Measurements from ENCODE around the gene EDDM3A.
A peak's percentile ranks its signal among the peaks of the same experiment; 100 is the strongest.
"Not testable (repeated sequence)": the region's sequence is repeated elsewhere in the genome, so short reads cannot be mapped to it uniquely, and the experiment has no call there.

Gene EDDM3A

GRCh38 chr14:20733684-20734429 is 11.8 kb upstream of the EDDM3A start:
- DNase-seq: no peak

- no peak for DNase-seq
These were observed 11.3 kb upstream of the EDDM3A start for GRCh38 chr14:20734430-20734806.

- DNase-seq: not testable (repeated sequence)
These were observed 7.4 kb upstream of the EDDM3A start for GRCh38 chr14:20738292-20738691.

GRCh38 chr14:20742132-20742531 is 3.6 kb upstream of the EDDM3A start:
- no peak for DNase-seq

- no peak for DNase-seq
These were observed 2.1 kb upstream of the EDDM3A start for GRCh38 chr14:20743556-20743955.

- DNase-seq: no peak
These were observed 879 bp downstream of the EDDM3A start for GRCh38 chr14:20746566-20746965.

GRCh38 chr14:20748439-20748838 is 2.8 kb downstream of the EDDM3A start:
- no peak for DNase-seq

- no peak for DNase-seq
These were observed 4.5 kb downstream of the EDDM3A start for GRCh38 chr14:20750194-20750593.

GRCh38 chr14:20751963-20752562 is 6.4 kb downstream of the EDDM3A start:
- DNase-seq: no peak

- no peak for DNase-seq
These were observed 8.6 kb downstream of the EDDM3A start for GRCh38 chr14:20754308-20754707.

GRCh38 chr14:20755037-20755436 is 9.3 kb downstream of the EDDM3A start:
- no peak for DNase-seq

- DNase-seq: peak; percentile 14
These were observed 12.3 kb downstream of the EDDM3A start for GRCh38 chr14:20757965-20758364.

GRCh38 chr14:20759465-20759864 is 13.8 kb downstream of the EDDM3A start:
- not testable (repeated sequence) for DNase-seq

GRCh38 chr14:20760950-20761349 is 15.3 kb downstream of the EDDM3A start:
- DNase-seq: no peak

- no peak for DNase-seq
These were observed 22.9 kb downstream of the EDDM3A start for GRCh38 chr14:20768593-20768892.

- DNase-seq: no peak
These were observed 23.7 kb downstream of the EDDM3A start for GRCh38 chr14:20769421-20769820.

- no peak for DNase-seq
These were observed 27.0 kb downstream of the EDDM3A start for GRCh38 chr14:20772650-20773049.

GRCh38 chr14:20774258-20774824 is 28.7 kb downstream of the EDDM3A start:
- no peak for DNase-seq

GRCh38 chr14:20775043-20775442 is 29.4 kb downstream of the EDDM3A start:
- DNase-seq: no peak

- DNase-seq: no peak
These were observed 30.2 kb downstream of the EDDM3A start for GRCh38 chr14:20775901-20776300.

- DNase-seq: no peak
These were observed 36.1 kb downstream of the EDDM3A start for GRCh38 chr14:20781803-20782202.

- no peak for DNase-seq
These were observed 36.7 kb downstream of the EDDM3A start for GRCh38 chr14:20782280-20782890.

GRCh38 chr14:20787025-20787424 is 41.3 kb downstream of the EDDM3A start:
- DNase-seq: no peak

- DNase-seq: no peak
These were observed 43.6 kb downstream of the EDDM3A start for GRCh38 chr14:20789230-20789813.
